ENCODE data around the gene PSEN1.
"Not testable (repeated sequence)": the region's sequence is repeated elsewhere in the genome, so short reads cannot be mapped to it uniquely, and the experiment has no call there.

DNA sequence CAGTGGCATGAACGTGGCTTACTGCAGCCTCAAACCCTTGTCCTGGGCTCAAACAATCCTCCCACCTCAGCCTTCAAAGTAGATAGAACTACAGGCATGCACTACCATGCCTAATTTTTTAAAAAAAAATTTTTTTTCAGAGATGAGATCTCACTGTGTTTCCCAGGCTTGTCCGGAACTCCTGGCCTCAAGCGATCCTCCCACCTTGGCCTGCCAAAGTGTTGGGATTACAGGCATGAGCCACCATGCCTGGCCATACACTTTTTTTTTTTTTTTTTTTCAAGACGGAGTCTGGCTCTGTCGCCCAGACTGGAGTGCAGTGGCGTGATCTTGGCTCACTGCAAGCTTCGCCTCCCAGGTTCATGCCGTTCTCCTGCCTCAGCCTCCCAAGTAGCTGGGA lies 58.0 kb downstream of the PSEN1 start:
- not testable (repeated sequence) for TF ChIP-seq POLR2AphosphoS5, EP300 (IDR thresholded peaks at IDR 0.05)
- TF ChIP-seq, protein P1, sequence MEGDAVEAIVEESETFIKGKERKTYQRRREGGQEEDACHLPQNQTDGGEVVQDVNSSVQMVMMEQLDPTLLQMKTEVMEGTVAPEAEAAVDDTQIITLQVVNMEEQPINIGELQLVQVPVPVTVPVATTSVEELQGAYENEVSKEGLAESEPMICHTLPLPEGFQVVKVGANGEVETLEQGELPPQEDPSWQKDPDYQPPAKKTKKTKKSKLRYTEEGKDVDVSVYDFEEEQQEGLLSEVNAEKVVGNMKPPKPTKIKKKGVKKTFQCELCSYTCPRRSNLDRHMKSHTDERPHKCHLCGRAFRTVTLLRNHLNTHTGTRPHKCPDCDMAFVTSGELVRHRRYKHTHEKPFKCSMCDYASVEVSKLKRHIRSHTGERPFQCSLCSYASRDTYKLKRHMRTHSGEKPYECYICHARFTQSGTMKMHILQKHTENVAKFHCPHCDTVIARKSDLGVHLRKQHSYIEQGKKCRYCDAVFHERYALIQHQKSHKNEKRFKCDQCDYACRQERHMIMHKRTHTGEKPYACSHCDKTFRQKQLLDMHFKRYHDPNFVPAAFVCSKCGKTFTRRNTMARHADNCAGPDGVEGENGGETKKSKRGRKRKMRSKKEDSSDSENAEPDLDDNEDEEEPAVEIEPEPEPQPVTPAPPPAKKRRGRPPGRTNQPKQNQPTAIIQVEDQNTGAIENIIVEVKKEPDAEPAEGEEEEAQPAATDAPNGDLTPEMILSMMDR (IDR thresholded peaks at IDR 0.05): not testable (repeated sequence)

Data from suprapubic skin (tissue), 4 donors.